Upper lobe of right lung (tissue), 1 donor: ENCODE results near the gene NEK7. TPM values are rescaled to one million over a fixed set of nuclear protein-coding genes. Genes with fewer than 3 reads are reported as not detected.

ENCODE experiments used
- ATAC-seq: fragments of 200-7000 bp; cut with Tn5 transposase; one replicate; pipeline ENCODE4 v1.9.1; 2020; ENCODE audit warnings: mild to moderate bottlenecking, moderate library complexity
- DNase-seq: peaks from one replicate; pipeline ENCODE4 v3.0.0-alpha.2; 2020
- H3K27ac ChIP-seq: fragments of 200-600 bp; one replicate; pipeline ENCODE4 v1.8.0; 2022
- H3K27me3 ChIP-seq: fragments of 200-600 bp; one replicate; pipeline ENCODE4 v1.8.0; 2022; ENCODE audit warnings: mild to moderate bottlenecking
- H3K36me3 ChIP-seq: fragments of 200-600 bp; one replicate; pipeline ENCODE4 v1.8.0; 2022
- H3K4me1 ChIP-seq: fragments of 200-600 bp; one replicate; pipeline ENCODE4 v1.8.0; 2022
- H3K4me3 ChIP-seq: fragments of 200-600 bp; one replicate; pipeline ENCODE4 v1.8.0; 2022; ENCODE audit warnings: mild to moderate bottlenecking
- H3K9me3 ChIP-seq: fragments of 200-600 bp; one replicate; pipeline ENCODE4 v1.8.0; 2022
- intact Hi-C: fragments of 100-400 bp; cut with DNase I; formaldehyde crosslinking; loops from one replicate; pipeline ENCODE4 v1.11.0; 2022
- total RNA-seq: library from RNA; stranded (reverse); fragmentation: NEBNext Ultra II Directional; extraction: Animal tissue kit (Norgen Biotek cat#: 25700); gene quantifications from one replicate; pipeline ENCODE4 v1.2.1, GENCODE V29; 2021
- TF ChIP-seq, protein P1 (sequence below): fragments of 200-600 bp; IDR thresholded peaks from one replicate; pipeline ENCODE4 v1.8.0; 2022; ENCODE audit warnings: antibody characterized with exemption
- donor health status: DM: no; HTN: yes; CAD: no; lungs with severe emphysema.

Gene NEK7
- total RNA-seq, 1 donor from 2014 or later = 96.9 TPM

- H3K27ac ChIP-seq = no peak overlapping the region
- TF ChIP-seq, protein P1, sequence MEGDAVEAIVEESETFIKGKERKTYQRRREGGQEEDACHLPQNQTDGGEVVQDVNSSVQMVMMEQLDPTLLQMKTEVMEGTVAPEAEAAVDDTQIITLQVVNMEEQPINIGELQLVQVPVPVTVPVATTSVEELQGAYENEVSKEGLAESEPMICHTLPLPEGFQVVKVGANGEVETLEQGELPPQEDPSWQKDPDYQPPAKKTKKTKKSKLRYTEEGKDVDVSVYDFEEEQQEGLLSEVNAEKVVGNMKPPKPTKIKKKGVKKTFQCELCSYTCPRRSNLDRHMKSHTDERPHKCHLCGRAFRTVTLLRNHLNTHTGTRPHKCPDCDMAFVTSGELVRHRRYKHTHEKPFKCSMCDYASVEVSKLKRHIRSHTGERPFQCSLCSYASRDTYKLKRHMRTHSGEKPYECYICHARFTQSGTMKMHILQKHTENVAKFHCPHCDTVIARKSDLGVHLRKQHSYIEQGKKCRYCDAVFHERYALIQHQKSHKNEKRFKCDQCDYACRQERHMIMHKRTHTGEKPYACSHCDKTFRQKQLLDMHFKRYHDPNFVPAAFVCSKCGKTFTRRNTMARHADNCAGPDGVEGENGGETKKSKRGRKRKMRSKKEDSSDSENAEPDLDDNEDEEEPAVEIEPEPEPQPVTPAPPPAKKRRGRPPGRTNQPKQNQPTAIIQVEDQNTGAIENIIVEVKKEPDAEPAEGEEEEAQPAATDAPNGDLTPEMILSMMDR = no peak
- H3K36me3 ChIP-seq = no peaks in the 10 kb centered on the region
- H3K4me1 ChIP-seq = peaks cover 52% of the 10 kb centered on the region
- intact Hi-C loops = no loop called here
- H3K9me3 ChIP-seq = no peaks in the 10 kb centered on the region
- DNase-seq (no peak), ATAC-seq (no peak)
- H3K4me3 ChIP-seq = no peak overlapping the region
- no peaks in the 10 kb centered on the region for H3K27me3 ChIP-seq
Observed at GRCh38 chr1:198166900-198167299, 10.1 kb downstream of the NEK7 start.

GRCh38 chr1:198167436-198167934, 10.7 kb downstream of the NEK7 start:
- ATAC-seq = peak; percentile 43

DNA sequence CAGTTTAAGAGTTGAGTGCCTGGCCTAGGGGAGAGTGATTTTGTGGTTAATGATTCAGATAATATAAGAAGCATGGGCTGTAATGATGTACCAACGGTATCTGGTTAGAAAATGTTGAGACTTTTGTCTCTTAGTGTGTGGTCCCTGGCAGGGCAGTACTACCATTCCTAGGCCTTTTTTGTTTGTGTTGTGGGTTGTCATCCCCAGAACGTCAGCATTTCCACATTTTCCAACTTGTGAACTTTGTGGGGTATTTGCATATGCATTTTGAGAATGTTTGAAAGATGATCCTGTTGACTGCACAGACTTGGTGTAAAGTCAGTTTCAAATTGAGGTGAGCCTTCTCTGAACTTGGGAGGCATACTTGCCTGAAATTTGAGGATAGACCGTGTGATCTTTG, 11.4 kb downstream of the NEK7 start:
- ATAC-seq (no peak), DNase-seq (no peak)
- TF ChIP-seq, protein P1 = no peak
- no peak overlapping the region for H3K27ac ChIP-seq
- intact Hi-C loops = no loop called here
- no peaks in the 10 kb centered on the region for H3K9me3 ChIP-seq
- H3K4me3 ChIP-seq = no peak overlapping the region
- H3K27me3 ChIP-seq = no peaks in the 10 kb centered on the region
- peaks cover 61% of the 10 kb centered on the region for H3K4me1 ChIP-seq
- no peaks in the 10 kb centered on the region for H3K36me3 ChIP-seq

More at GRCh38 chr1:198167436-198167934, 10.7 kb downstream of the NEK7 start:
- Histone ChIP-seq H3K27me3 (no peaks in the 10 kb centered on the region), H3K4me3 (no peak overlapping the region), H3K27ac (no peak overlapping the region), H3K36me3 (no peaks in the 10 kb centered on the region), H3K9me3 (no peaks in the 10 kb centered on the region), H3K4me1 (peaks cover 58% of the 10 kb centered on the region)
- DNase-seq = no peak
- TF ChIP-seq, protein P1 = no peak
- intact Hi-C loops = no loop called here

DNA sequence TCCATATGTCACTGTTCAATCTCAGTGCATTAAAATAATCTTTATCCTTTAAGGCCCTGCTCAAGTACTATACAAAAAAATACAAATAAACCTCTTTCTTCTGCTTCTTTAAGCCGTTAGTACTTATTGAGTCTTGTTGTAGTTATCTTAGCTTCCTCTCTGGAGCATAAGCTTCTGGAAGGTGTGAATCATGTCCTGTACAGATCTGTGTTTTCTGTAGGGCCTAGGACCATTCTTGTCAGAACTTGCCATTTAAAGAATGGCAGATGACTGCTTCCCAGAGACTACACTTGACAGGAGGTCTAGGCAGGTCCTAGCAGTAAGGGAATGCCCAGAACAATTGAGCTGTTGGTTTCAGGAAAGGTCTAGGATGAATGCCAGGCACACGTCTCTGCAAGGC, 12.9 kb downstream of the NEK7 start:
- no peak overlapping the region for H3K27ac ChIP-seq
- no peak overlapping the region for H3K4me3 ChIP-seq
- no peaks in the 10 kb centered on the region for H3K36me3 ChIP-seq
- intact Hi-C loops = no loop called here
- DNase-seq (no peak), ATAC-seq (no peak)
- H3K27me3 ChIP-seq = no peaks in the 10 kb centered on the region
- peaks cover 74% of the 10 kb centered on the region for H3K4me1 ChIP-seq
- TF ChIP-seq, protein P1 = no peak
- no peaks in the 10 kb centered on the region for H3K9me3 ChIP-seq

- Histone ChIP-seq H3K4me3 (no peak overlapping the region), H3K9me3 (no peaks in the 10 kb centered on the region), H3K27ac (no peak overlapping the region), H3K4me1 (peaks cover 81% of the 10 kb centered on the region), H3K36me3 (no peaks in the 10 kb centered on the region), H3K27me3 (no peaks in the 10 kb centered on the region)
- ATAC-seq = peak; percentile 41
- no peak for DNase-seq
- TF ChIP-seq, protein P1 = no peak
- intact Hi-C loops = no loop called here
Observed at GRCh38 chr1:198171667-198172540, 15.1 kb downstream of the NEK7 start.
